Gastroesophageal sphincter (tissue), 4 donors: ENCODE results near the gene UTS2. TPM values are rescaled to one million over a fixed set of nuclear protein-coding genes. Genes with fewer than 3 reads are reported as not detected.
A peak's percentile ranks its signal among the peaks of the same experiment; 100 is the strongest.

Experiments used
- ATAC-seq: fragments of 150-250 bp; one replicate; pipeline ENCODE4 v1.9.1; 2016; ENCODE audit warnings: mild to moderate bottlenecking, moderate library complexity
- H3K27ac ChIP-seq, 4 donors: fragments of 200-600 bp; sonication (generic) in 3 of 4; 1 replicate in 3 of 4; 2 replicates in 1 of 4; pipeline ENCODE4 v1.5.1; 2016 to 2019
- H3K27me3 ChIP-seq: fragments of 200-600 bp; sonication (generic); one replicate; pipeline ENCODE4 v1.5.1; 2019
- H3K36me3 ChIP-seq, 2 donors: fragments of 200-600 bp; sonication (generic); one replicate each; pipeline ENCODE4 v1.5.1; 2019; ENCODE audit warnings: control low read depth in 1 of 2
- H3K4me1 ChIP-seq, 3 donors: fragments of 200-600 bp; sonication (generic); 1 replicate in 2 of 3; 2 replicates in 1 of 3; pipeline ENCODE4 v1.5.1; 2016 to 2019; ENCODE audit warnings: control low read depth in 2 of 3
- H3K4me3 ChIP-seq, 2 donors: fragments of 200-600 bp; sonication (generic); one replicate each; pipeline ENCODE4 v1.5.1; 2019; ENCODE audit warnings: mild to moderate bottlenecking in 1 of 2, moderate library complexity in 1 of 2
- H3K9me3 ChIP-seq, 3 donors: fragments of 200-600 bp; sonication (generic); one replicate each; pipeline ENCODE4 v1.5.1; 2017 to 2019; ENCODE audit warnings: control low read depth in 2 of 3
- EP300 ChIP-seq: sonication (generic); formaldehyde crosslinking; IDR thresholded peaks from one replicate; pipeline ENCODE4 v1.6.1; 2017; ENCODE audit warnings: antibody characterized with exemption, mild to moderate bottlenecking
- POLR2A ChIP-seq, 2 donors: fragments of 450-650 bp; IDR thresholded peaks; one replicate each; pipeline ENCODE4 v1.6.1; 2017; ENCODE audit warnings: antibody characterized with exemption in 2 of 2, mild to moderate bottlenecking in 2 of 2, moderate library complexity in 1 of 2
- POLR2AphosphoS5 ChIP-seq: sonication (generic); formaldehyde crosslinking; IDR thresholded peaks from one replicate; pipeline ENCODE4 v1.6.1; 2017; ENCODE audit warnings: antibody characterized with exemption
- WGBS, 2 donors: methylation state at CpG; one replicate each; pipeline ENCODE4 v1.1.5; 2018; ENCODE audit warnings: low coverage in 1 of 2; 5-methylcytosine and 5-hydroxymethylcytosine counted together
- total RNA-seq, 4 donors: library from RNA; depleted of rRNA; stranded (reverse); fragments of >200 nt; gene quantifications; one replicate each; pipeline ENCODE4 v1.1.0, GENCODE V29; 2016
- TF ChIP-seq, protein P1 (sequence below), 4 experiments: fragments of 200-600 bp in 2 of 4; fragments of 450-650 bp in 2 of 4; sonication (generic) in 1 of 4; IDR thresholded peaks; one replicate each; pipeline ENCODE4 v1.5.1; 2017 to 2019; ENCODE audit warnings: antibody characterized with exemption in 4 of 4, mild to moderate bottlenecking in 2 of 4, moderate library complexity in 2 of 4

The UTS2 gene
- total RNA-seq, 4 donors from 2014 or later: 0.31 to 0.42 TPM; not detected in 2

DNA sequence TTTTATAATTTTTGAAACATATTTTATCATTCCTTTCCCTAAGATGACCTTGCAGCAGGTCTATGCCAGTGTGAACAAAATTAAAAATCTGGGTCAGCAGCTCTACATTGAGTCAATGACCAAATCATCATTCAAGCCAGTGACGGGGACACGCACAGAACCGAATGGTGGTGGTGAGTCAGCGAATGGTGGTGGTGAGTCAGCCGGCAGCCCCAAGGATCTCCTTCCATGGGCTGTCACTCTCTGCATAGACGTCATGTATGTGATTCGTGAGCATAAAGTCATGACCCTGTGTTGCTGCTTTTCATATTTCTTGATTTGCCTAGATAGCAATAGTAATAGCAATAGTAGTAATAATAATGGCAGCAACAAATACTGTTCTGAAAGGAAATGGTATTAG, 42.5 kb downstream of the UTS2 start:
- peaks cover 0 to 13% (median 0%) of the 10 kb centered on the region in 3 donors for H3K9me3 ChIP-seq
- 64 to 84% methylated on average over 4 to 7 of the region's 7 CpGs for WGBS, 2 donors
- ATAC-seq: no peak
- no peaks in the 10 kb centered on the region for H3K4me1 ChIP-seq
- H3K27me3 ChIP-seq: no peaks in the 10 kb centered on the region
- TF ChIP-seq POLR2AphosphoS5: no peak
- TF ChIP-seq, protein P1, sequence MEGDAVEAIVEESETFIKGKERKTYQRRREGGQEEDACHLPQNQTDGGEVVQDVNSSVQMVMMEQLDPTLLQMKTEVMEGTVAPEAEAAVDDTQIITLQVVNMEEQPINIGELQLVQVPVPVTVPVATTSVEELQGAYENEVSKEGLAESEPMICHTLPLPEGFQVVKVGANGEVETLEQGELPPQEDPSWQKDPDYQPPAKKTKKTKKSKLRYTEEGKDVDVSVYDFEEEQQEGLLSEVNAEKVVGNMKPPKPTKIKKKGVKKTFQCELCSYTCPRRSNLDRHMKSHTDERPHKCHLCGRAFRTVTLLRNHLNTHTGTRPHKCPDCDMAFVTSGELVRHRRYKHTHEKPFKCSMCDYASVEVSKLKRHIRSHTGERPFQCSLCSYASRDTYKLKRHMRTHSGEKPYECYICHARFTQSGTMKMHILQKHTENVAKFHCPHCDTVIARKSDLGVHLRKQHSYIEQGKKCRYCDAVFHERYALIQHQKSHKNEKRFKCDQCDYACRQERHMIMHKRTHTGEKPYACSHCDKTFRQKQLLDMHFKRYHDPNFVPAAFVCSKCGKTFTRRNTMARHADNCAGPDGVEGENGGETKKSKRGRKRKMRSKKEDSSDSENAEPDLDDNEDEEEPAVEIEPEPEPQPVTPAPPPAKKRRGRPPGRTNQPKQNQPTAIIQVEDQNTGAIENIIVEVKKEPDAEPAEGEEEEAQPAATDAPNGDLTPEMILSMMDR (IDR thresholded peaks at IDR 0.05): no peak
- TF ChIP-seq EP300: no peak
- TF ChIP-seq POLR2A (IDR thresholded peaks at IDR 0.05): no peak
- no peak overlapping the region for H3K4me3 ChIP-seq
- H3K27ac ChIP-seq: no peak overlapping the region
- H3K36me3 ChIP-seq: peaks cover 7 to 91% of the 10 kb centered on the region in 2 donors

DNA sequence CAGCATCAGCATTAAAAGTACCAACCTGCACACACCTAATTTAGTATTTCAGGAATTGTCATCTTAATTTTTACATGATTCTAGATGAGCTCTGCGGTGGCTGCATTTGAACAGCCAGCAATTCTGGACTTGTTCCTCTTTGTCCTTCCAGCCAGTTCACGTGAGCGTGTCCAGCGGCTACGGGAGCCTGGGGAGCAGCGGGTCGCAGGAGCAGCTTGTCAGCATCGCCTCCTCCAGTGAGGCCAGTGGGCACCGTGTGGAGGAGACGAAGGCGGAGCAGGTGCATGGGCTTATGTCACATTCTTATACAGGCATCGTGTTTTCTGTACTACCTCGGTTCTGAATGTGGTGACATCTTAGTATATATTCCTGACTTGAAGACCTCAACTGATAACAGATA, 43.1 kb downstream of the UTS2 start:
- Histone ChIP-seq H3K4me3 (no peak overlapping the region), H3K36me3 (peaks cover 7 to 91% of the 10 kb centered on the region in 2 donors), H3K27ac (no peak overlapping the region), H3K9me3 (peaks cover 0 to 13% (median 0%) of the 10 kb centered on the region in 3 donors), H3K27me3 (no peaks in the 10 kb centered on the region), H3K4me1 (no peaks in the 10 kb centered on the region)
- TF ChIP-seq, protein P1 (IDR thresholded peaks at IDR 0.05): no peak
- TF ChIP-seq POLR2AphosphoS5 (no peak), EP300 (no peak), POLR2A (IDR thresholded peaks at IDR 0.05) (no peak)
- no peak for ATAC-seq
- 91 to 98% methylated on average over 8 to 12 of the region's 13 CpGs for WGBS, 2 donors

DNA sequence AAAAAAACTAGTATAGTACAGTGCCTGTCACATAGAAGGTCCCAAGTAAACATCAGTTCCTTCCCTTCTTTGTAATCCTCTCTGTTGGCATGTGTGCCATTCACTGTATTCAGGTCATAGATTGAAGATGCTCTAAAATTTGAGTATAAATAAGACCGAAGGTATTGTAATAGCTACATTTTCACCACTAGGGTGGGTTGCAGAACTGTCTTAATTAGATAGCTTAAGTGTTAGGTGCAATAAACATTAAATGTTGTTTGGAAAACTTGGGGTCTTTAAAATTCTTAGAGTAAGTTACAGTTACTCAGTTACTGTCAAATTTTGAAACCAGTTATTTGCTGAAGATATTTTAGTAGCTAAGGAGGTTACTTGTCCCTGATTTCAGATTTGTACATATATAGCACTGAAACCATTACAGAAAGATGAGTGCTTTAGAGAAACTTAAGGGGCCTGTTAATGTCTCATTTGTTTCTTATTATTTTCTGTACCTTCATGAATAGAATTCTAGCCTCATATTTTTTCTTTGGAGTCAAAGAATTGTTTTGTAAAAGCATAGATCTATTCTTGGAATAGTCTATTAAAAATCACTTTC, 44.5 kb downstream of the UTS2 start:
- ATAC-seq: no peak
- no peaks in the 10 kb centered on the region for H3K4me1 ChIP-seq
- TF ChIP-seq, protein P1 (IDR thresholded peaks at IDR 0.05): peak; percentile 27 to 43 (median 32)
- no peak for TF ChIP-seq POLR2A (IDR thresholded peaks at IDR 0.05)
- no peak overlapping the region for H3K4me3 ChIP-seq
- no peaks in the 10 kb centered on the region for H3K27me3 ChIP-seq
- no peak overlapping the region for H3K27ac ChIP-seq
- peaks cover 0 to 4% (median 0%) of the 10 kb centered on the region in 3 donors for H3K9me3 ChIP-seq
- WGBS, 2 donors: 24 to 50% methylated on average over 1 of the region's 1 CpG
- peaks cover 7 to 92% of the 10 kb centered on the region in 2 donors for H3K36me3 ChIP-seq

DNA sequence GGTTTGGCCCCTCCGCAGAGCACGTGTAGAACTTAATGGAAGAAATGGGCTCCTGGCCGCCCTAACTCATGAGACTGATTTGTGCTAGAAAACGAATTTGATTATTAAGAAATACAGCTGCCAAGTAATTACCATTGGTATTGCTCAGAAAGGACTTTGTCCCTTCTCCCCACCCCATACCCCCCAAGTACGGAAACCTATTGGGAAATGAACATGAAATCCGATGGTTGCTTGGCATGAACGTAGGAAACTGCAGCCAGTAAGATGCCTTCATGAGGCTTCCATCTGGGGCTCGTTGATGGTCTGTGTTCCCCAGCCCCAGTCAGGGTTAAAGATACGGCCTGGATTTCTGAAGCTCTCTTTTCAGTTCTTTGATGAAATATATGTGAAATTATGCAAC, 47.4 kb downstream of the UTS2 start:
- Histone ChIP-seq H3K36me3 (peaks cover under 1 to 92% of the 10 kb centered on the region in 2 donors), H3K27ac (no peak overlapping the region), H3K9me3 (no peaks in the 10 kb centered on the region), H3K4me1 (no peaks in the 10 kb centered on the region), H3K4me3 (no peak overlapping the region), H3K27me3 (no peaks in the 10 kb centered on the region)
- no peak for ATAC-seq
- no peak for TF ChIP-seq EP300
- TF ChIP-seq POLR2AphosphoS5: no peak
- TF ChIP-seq, protein P1 (IDR thresholded peaks at IDR 0.05): no peak
- TF ChIP-seq POLR2A (IDR thresholded peaks at IDR 0.05): no peak
- WGBS, 2 donors: 67 to 84% methylated on average over 6 to 8 of the region's 9 CpGs

Other genes with a start within 250 kb of the UTS2 start
- 100 to 1,000 TPM in 3 of 4 donors, 10 to 100 TPM in 1; 99.9 to 128 (median 112) TPM for gene VAMP3, start 81.8 kb downstream of the UTS2 start, total RNA-seq
- 10 to 100 TPM; 26.8 to 73.2 (median 43.4) TPM for gene PER3, start 68.8 kb downstream of the UTS2 start, total RNA-seq
- under 1 TPM in 2 of 4 donors, not detected in 2; 0.13 to 0.31 TPM for gene TNFRSF9, start 87.8 kb upstream of the UTS2 start, total RNA-seq
- gene PARK7, start 108.6 kb upstream of the UTS2 start, total RNA-seq: 100 to 1,000 TPM; 208 to 250 (median 224) TPM
- gene ERRFI1, start 173.2 kb upstream of the UTS2 start, total RNA-seq: 100 to 1,000 TPM; 344 to 570 (median 393) TPM